ENCODE measurements around the gene NSUN6.

GRCh38 chr10:18567343-18567856 is 84.0 kb downstream of the NSUN6 start:
- TF ChIP-seq, protein P1, sequence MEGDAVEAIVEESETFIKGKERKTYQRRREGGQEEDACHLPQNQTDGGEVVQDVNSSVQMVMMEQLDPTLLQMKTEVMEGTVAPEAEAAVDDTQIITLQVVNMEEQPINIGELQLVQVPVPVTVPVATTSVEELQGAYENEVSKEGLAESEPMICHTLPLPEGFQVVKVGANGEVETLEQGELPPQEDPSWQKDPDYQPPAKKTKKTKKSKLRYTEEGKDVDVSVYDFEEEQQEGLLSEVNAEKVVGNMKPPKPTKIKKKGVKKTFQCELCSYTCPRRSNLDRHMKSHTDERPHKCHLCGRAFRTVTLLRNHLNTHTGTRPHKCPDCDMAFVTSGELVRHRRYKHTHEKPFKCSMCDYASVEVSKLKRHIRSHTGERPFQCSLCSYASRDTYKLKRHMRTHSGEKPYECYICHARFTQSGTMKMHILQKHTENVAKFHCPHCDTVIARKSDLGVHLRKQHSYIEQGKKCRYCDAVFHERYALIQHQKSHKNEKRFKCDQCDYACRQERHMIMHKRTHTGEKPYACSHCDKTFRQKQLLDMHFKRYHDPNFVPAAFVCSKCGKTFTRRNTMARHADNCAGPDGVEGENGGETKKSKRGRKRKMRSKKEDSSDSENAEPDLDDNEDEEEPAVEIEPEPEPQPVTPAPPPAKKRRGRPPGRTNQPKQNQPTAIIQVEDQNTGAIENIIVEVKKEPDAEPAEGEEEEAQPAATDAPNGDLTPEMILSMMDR (conservative IDR thresholded peaks at IDR 0.05; ENCODE audit: low read depth, low read length): no peak
- TF ChIP-seq EZH2 (IDR thresholded peaks at IDR 0.05; ENCODE audit: low read length, unreplicated experiment): no peak
